PC-3 (cell line): ENCODE results near the gene LIN9. TPM values are rescaled to one million over a fixed set of nuclear protein-coding genes. Genes with fewer than 3 reads are reported as not detected.

Source experiments
- ATAC-seq: fragments of 200-7000 bp; cut with Tn5 transposase; 2 replicates; pipeline ENCODE4 v1.9.1; 2020; ENCODE audit warnings: mild to moderate bottlenecking, moderate library complexity
- BruUV-seq: library from RNA; stranded (reverse); fragments of 400-500 nt; replicated peaks from 2 replicates; lab custom pipeline; 2021; lab: Mats Ljungman, UMichigan
- CTCF ChIA-PET: fragments of 300-600 bp; sonication (Branson Sonifier 250); formaldehyde crosslinking; loops from one replicate; lab custom pipeline; 2022; ENCODE audit warnings: antibody characterized with exemption; lab: Charles Lee
- POLR2A ChIA-PET: fragments of 300-600 bp; sonication (Branson Sonifier 250); formaldehyde crosslinking; loops from one replicate; lab custom pipeline; 2022; ENCODE audit warnings: antibody characterized with exemption; ENCODE audit not compliant: unreplicated experiment; lab: Charles Lee
- DNase-seq: peaks from one replicate; pipeline ENCODE4 v3.0.0-alpha.2; 2015
- H2AFZ ChIP-seq: fragments of 300-600 bp; sonication (generic); 2 replicates; pipeline ENCODE4 v1.6.0; 2016; ENCODE audit warnings: antibody characterized with exemption, low read length
- H3F3A ChIP-seq: fragments of 300-600 bp; sonication (generic); one replicate; pipeline ENCODE4 v1.6.0; 2017; ENCODE audit warnings: antibody characterized with exemption, low read length, control low read depth, mild to moderate bottlenecking; ENCODE audit not compliant: unreplicated experiment
- H3K27ac ChIP-seq: fragments of 300-600 bp; sonication (generic); 2 replicates; pipeline ENCODE4 v1.5.1; 2016; ENCODE audit warnings: mild to moderate bottlenecking, low read length
- H3K27me3 ChIP-seq: fragments of 300-600 bp; sonication (generic); 2 replicates; pipeline ENCODE4 v1.6.1; 2016; ENCODE audit warnings: low read length, mixed read lengths
- H3K36me3 ChIP-seq: fragments of 300-600 bp; sonication (generic); 2 replicates; pipeline ENCODE4 v1.6.1; 2016; ENCODE audit warnings: low read depth, mixed run types, low read length, mixed read lengths
- H3K4me1 ChIP-seq: fragments of 300-600 bp; sonication (generic); 2 replicates; pipeline ENCODE4 v1.5.1; 2016; ENCODE audit warnings: low read length; ENCODE audit not compliant: insufficient read depth
- H3K4me2 ChIP-seq: fragments of 300-600 bp; sonication (generic); 2 replicates; pipeline ENCODE4 v1.6.0; 2016; ENCODE audit warnings: low read length
- H3K4me3 ChIP-seq: fragments of 300-600 bp; sonication (generic); 2 replicates; pipeline ENCODE4 v1.5.1; 2016; ENCODE audit warnings: mild to moderate bottlenecking, low read length, mixed read lengths
- H3K79me2 ChIP-seq: fragments of 300-600 bp; sonication (generic); 2 replicates; pipeline ENCODE4 v1.6.1; 2017; ENCODE audit warnings: low read length, mixed read lengths
- H3K9ac ChIP-seq: fragments of 300-600 bp; sonication (generic); 2 replicates; pipeline ENCODE4 v1.6.0; 2016; ENCODE audit warnings: mild to moderate bottlenecking, low read length
- H3K9me2 ChIP-seq: fragments of 300-600 bp; sonication (generic); replicated peaks from 2 replicates; pipeline ENCODE4 v1.6.1; 2016; ENCODE audit warnings: mixed run types, low read length, mixed read lengths
- H3K9me3 ChIP-seq: fragments of 300-600 bp; sonication (generic); 2 replicates; pipeline ENCODE4 v1.6.1; 2016; ENCODE audit warnings: low read length, mixed read lengths
- H4K20me1 ChIP-seq: fragments of 300-600 bp; sonication (generic); 2 replicates; pipeline ENCODE4 v1.6.1; 2016; ENCODE audit warnings: low read length, mixed read lengths
- CTCF ChIP-seq: fragments of 300-600 bp; sonication (generic); conservative IDR thresholded peaks from 2 replicates; pipeline ENCODE4 v1.5.1; 2017; ENCODE audit warnings: antibody characterized with exemption, low read depth, mild to moderate bottlenecking, low read length
- EZH2 ChIP-seq: fragments of 300-600 bp; sonication (generic); IDR thresholded peaks from one replicate; pipeline ENCODE4 v1.6.1; 2017; ENCODE audit warnings: antibody characterized with exemption, mild to moderate bottlenecking, low read length; ENCODE audit not compliant: unreplicated experiment
- EZH2phosphoT487 ChIP-seq: fragments of 300-600 bp; sonication (generic); IDR thresholded peaks from 2 replicates; pipeline ENCODE4 v1.6.1; 2018; ENCODE audit warnings: mild to moderate bottlenecking, antibody characterized with exemption, low read length, borderline replicate concordance
- intact Hi-C: fragments of 100-400 bp; cut with micrococcal nuclease; formaldehyde crosslinking; loops from 2 replicates; pipeline ENCODE4 v1.9.0; 2023
- total RNA-seq: library from RNA; depleted of rRNA; stranded (reverse); fragments of >200 nt; gene quantifications from 2 replicates; pipeline ENCODE4 v1.2.3, GENCODE V29; 2014

LIN9 gene
- total RNA-seq, 1 experiment from 2014 or later = 25.3 TPM

- TF ChIP-seq EZH2phosphoT487 = no peak
- 0 out of 2 replicates have a peak, but pooled peaks have one; percentile 18 for TF ChIP-seq CTCF
- TF ChIP-seq EZH2 = no peak
- Histone ChIP-seq H2AFZ (no peak overlapping the region), H3K9me2 (no peaks in the 10 kb centered on the region), H3F3A (no peaks in the 10 kb centered on the region), H4K20me1 (no peaks in the 10 kb centered on the region), H3K36me3 (no peaks in the 10 kb centered on the region), H3K27ac (no peak overlapping the region), H3K27me3 (no peaks in the 10 kb centered on the region), H3K4me1 (no peaks in the 10 kb centered on the region), H3K79me2 (no peaks in the 10 kb centered on the region), H3K4me3 (no peak overlapping the region), H3K9ac (no peak overlapping the region), H3K9me3 (no peaks in the 10 kb centered on the region), H3K4me2 (no peak overlapping the region)
- no peak for ATAC-seq
- BruUV-seq = no TSS peak
- POLR2A ChIA-PET = interaction anchor here (0.6 kb wide), 1 partner anchor 100 kb away, joined by 16 read pairs; no protein-coding TSS in a partner anchor
- intact Hi-C loops = loop anchor here (5.0 kb wide), 1 partner anchor 75 kb away; no protein-coding TSS in a partner anchor
- DNase-seq = no peak
- CTCF ChIA-PET = interaction anchor here (0.5 to 1.7 kb wide), 5 partner anchors 77 to 205 kb away, joined by 3 to 13 read pairs (median 4); no protein-coding TSS in a partner anchor
These were observed 106.7 kb downstream of the LIN9 start for GRCh38 chr1:226202246-226202645.

- H3K4me3 ChIP-seq = no peak overlapping the region
- no peaks in the 10 kb centered on the region for H3K36me3 ChIP-seq
- DNase-seq (peak; percentile 56), ATAC-seq (peak; percentile 59)
- H4K20me1 ChIP-seq = no peaks in the 10 kb centered on the region
- no peak overlapping the region for H2AFZ ChIP-seq
- POLR2A ChIA-PET = no interaction called here
- CTCF ChIA-PET = interaction anchor here (0.5 to 1.5 kb wide), 6 partner anchors 29 to 205 kb away, joined by 3 to 15 read pairs (median 4); no protein-coding TSS in a partner anchor
- H3K27me3 ChIP-seq = no peaks in the 10 kb centered on the region
- intact Hi-C loops = loop anchor here (1.0 to 5.0 kb wide), 2 partner anchors 76 to 132 kb away; no protein-coding TSS in a partner anchor
- no TSS peak for BruUV-seq
- no peaks in the 10 kb centered on the region for H3F3A ChIP-seq
- no peak overlapping the region for H3K4me2 ChIP-seq
- H3K9me3 ChIP-seq = no peaks in the 10 kb centered on the region
- H3K27ac ChIP-seq = no peak overlapping the region
- H3K79me2 ChIP-seq = no peaks in the 10 kb centered on the region
- no peak overlapping the region for H3K9ac ChIP-seq
- TF ChIP-seq EZH2 (no peak), EZH2phosphoT487 (no peak), CTCF (peak; percentile 75)
- no peaks in the 10 kb centered on the region for H3K4me1 ChIP-seq
- H3K9me2 ChIP-seq = no peaks in the 10 kb centered on the region
These were observed 107.9 kb downstream of the LIN9 start for GRCh38 chr1:226201029-226201593.

GRCh38 chr1:226199971-226200370 lies 109.0 kb downstream of the LIN9 start:
- ChIA-PET POLR2A (no interaction called here), CTCF (interaction anchor here (1.5 kb wide), 2 partner anchors 74 to 133 kb away, joined by 13 to 15 read pairs; no protein-coding TSS in a partner anchor)
- no peaks in the 10 kb centered on the region for H3F3A ChIP-seq
- no peaks in the 10 kb centered on the region for H3K9me3 ChIP-seq
- H3K27ac ChIP-seq = no peak overlapping the region
- no peaks in the 10 kb centered on the region for H3K36me3 ChIP-seq
- H3K27me3 ChIP-seq = no peaks in the 10 kb centered on the region
- TF ChIP-seq EZH2phosphoT487 (no peak), EZH2 (no peak), CTCF (no peak)
- no peaks in the 10 kb centered on the region for H3K4me1 ChIP-seq
- DNase-seq (no peak), ATAC-seq (no peak)
- H2AFZ ChIP-seq = no peak overlapping the region
- H3K9me2 ChIP-seq = no peaks in the 10 kb centered on the region
- H4K20me1 ChIP-seq = no peaks in the 10 kb centered on the region
- intact Hi-C loops = loop anchor here (5.0 kb wide), 1 partner anchor 77 kb away; no protein-coding TSS in a partner anchor
- no peak overlapping the region for H3K4me2 ChIP-seq
- no TSS peak for BruUV-seq
- H3K79me2 ChIP-seq = no peaks in the 10 kb centered on the region
- H3K9ac ChIP-seq = no peak overlapping the region
- H3K4me3 ChIP-seq = no peak overlapping the region
